HL-60/S4 treated with retinoic acid at 250 ng/mL for 4 days and 3 days (cell line): ENCODE data around the gene SYNPR.
"Not testable (repeated sequence)": the region's sequence is repeated elsewhere in the genome, so short reads cannot be mapped to it uniquely, and the experiment has no call there.

ENCODE experiments used
- in situ Hi-C: fragments of 300-500 bp; cut with MboI; formaldehyde crosslinking; loops from 2 replicates; pipeline ENCODE4 v1.7.0; 2022; ENCODE audit warnings: low sequenced_read_pairs

The SYNPR gene

GRCh38 chr3:63609408-63609807 lies 331.3 kb downstream of the SYNPR start:
- in situ Hi-C loops = no loop called here

DNA sequence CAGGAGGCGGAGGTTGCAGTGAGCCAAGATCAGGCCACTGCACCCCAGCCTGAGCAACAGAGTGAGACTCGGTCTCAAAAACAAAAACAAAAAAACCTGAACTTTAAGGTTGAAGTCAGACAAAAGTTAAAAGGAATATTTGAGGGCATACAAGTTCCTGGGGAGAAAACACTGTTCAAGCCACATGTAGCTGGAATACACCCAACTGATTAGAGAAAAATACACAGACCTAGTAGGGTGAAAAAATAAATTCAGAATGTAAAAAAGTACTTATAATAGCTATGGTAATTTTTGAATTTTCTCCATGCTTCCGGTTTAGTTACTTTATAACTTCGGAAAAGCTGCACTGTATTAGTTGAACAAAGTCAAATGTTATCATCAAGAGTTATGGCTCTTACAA lies 331.7 kb downstream of the SYNPR start:
- in situ Hi-C loops = no loop called here

DNA sequence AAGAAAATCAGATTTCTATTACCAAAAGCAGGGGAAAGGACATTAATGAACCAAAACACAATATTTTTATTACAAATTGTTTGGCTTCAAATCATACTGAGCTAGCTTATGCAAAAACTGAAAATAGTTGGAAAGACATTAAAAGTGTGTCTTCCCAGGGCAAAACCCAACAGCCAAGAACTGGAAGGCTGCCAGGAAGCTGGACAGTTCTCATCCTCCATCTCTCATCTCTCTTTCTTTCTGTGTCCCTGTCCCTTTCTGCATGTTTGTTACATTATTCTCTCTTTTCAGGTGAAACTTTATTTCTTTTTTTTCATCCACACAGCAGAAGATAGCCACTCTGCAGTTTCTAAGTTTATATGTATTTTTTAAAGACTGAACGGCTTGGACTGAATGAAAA lies 333.3 kb downstream of the SYNPR start:
- in situ Hi-C loops = no loop called here

- in situ Hi-C loops = no loop called here
Measured at GRCh38 chr3:63613561-63613960, 335.5 kb downstream of the SYNPR start.

GRCh38 chr3:63617391-63617790 lies 339.3 kb downstream of the SYNPR start:
- in situ Hi-C loops = no loop called here

DNA sequence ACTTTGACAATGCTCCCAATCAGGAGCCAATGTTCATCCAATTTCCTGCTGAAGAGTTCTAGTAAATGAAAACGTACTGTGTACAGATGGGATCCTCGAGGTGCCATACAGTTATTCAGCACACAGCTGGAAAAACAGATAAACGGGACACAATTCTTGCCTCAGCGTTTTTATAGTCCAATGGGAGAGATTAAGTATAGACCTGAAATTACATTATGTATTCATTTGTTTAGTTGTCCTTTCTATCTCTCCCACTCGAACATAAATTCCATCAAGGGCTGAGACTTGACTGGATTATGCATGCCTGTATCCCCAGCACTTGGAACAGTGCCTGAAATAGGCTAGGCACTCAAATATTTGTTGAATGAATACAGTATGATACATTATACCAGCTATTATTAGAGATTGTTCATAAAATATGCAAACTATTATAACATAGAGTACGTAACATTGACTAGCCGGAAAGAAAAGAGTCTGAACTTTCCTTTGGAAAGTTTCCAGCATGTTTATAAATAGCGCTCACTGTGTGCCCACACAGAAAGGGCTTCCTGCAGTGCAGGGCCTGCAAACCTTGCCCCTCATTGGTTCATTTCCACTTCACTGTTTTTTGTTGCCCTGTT lies 346.9 kb downstream of the SYNPR start:
- in situ Hi-C loops = no loop called here

GRCh38 chr3:63631670-63632069 lies 353.6 kb downstream of the SYNPR start:
- in situ Hi-C loops = no loop called here

DNA sequence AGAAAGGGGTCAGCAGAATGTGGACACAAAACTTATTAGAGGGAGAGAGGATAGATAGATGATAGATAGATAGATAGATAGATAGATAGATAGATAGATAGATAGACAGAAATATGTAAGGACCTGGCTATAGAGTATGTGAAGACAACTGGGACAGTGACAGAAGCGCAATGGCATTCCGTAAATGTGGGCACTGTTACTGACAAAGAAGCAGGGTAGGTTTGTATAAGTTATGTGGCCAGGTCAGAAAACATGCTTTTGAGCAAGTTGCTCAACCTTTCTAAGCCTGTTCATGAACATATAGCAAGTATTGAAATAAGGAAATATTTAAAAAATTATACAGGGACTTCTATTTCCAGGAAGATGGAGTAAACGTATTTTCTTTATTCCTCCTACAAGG lies 357.1 kb downstream of the SYNPR start:
- in situ Hi-C loops = no loop called here

DNA sequence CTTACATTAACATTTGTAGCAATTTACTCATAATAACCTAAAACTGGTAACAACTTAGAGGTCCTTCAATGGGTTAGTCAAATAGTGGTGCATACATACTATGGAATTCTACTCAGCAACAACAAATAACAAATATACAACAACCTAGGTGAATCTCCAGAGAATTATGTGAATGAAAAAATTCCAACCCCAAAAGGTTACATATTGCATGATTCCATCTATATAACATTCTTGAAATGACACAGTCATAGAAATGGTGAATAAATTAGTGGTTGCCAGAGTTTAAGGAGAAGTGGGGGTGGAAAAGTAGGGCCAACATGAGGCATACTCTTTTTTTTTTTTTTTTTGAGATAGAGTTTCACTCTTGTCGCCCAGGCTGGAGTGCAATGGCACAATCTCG lies 361.7 kb downstream of the SYNPR start:
- in situ Hi-C loops = no loop called here

DNA sequence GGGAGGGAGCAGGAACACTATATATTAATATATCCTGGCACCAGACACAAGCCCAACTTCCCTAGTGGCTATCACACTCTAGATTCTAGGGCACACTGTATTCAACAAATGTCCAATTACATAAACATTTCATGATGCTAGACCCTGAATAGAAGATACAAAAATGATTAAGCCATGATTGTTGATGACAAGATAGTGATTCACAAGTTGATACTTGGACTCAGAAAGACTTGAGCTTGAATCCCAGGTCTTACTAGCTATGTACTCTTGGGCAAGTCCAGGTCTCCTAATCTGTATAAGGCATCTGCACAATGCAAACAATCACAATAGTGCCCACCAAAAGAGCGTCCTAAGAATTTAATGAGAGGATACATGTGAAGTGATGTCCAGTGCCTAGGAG lies 364.4 kb downstream of the SYNPR start:
- in situ Hi-C loops = no loop called here

GRCh38 chr3:63644212-63644797 lies 366.2 kb downstream of the SYNPR start:
- in situ Hi-C loops = no loop called here

- in situ Hi-C loops = not testable (repeated sequence)
Measured at GRCh38 chr3:63644928-63645781, 367.0 kb downstream of the SYNPR start.

DNA sequence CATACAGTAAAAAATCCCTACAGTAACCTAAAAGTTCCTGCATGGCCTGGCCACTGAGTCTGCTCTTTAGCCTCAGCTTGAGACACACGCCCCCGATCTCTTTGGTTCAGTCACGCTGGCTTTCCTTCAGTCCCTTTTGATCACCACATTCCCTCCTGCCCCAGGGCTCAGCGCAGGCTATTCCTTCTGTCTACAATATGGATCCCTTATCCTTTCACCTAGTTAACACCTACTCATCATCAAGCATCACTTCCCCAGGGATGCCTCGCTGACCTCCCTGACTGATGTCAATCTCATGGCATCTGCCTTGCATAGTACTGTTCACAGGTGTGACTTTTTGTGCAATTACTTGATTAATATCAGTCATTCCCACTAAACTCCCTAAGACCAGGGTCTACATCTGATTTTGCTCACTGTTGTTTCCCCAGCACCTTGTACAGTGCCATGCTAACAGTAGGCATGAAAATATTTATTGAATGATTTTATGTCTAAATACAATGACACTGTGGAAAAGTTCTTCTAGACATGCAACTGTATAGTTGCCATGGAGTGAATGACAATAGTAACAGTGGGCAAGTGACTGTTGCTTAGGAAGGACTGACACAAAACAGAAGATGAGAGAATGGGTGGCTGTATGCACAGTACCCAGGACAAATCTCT lies 374.1 kb downstream of the SYNPR start, which contains the start of gene SNTN:
SNTN (plus strand) TSS at position 610 of the 660 bp plus-strand sequence; CDS start at position 623, 13 bp downstream.
- in situ Hi-C loops = no loop called here

DNA sequence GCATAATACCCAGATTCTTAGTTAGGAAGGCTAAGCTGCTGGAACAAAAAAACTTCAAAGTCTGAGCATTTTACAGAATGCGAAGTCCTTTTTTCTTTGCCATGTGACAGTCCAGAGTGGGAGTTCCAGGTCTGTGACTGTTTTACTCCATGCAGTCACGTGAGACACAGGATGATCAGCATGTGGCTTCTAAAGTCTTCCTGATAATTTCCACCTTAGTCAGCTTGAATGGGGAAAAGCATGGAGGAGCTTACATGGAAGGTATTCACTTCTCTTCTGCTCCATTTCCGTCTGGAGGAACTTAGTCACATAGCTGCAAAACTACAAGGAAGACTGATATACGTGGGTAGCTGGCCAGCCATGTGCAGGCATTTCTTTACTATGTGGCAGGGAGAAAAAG lies 376.1 kb downstream of the SYNPR start:
- in situ Hi-C loops = no loop called here

GRCh38 chr3:63654931-63655330 lies 376.8 kb downstream of the SYNPR start:
- in situ Hi-C loops = no loop called here

DNA sequence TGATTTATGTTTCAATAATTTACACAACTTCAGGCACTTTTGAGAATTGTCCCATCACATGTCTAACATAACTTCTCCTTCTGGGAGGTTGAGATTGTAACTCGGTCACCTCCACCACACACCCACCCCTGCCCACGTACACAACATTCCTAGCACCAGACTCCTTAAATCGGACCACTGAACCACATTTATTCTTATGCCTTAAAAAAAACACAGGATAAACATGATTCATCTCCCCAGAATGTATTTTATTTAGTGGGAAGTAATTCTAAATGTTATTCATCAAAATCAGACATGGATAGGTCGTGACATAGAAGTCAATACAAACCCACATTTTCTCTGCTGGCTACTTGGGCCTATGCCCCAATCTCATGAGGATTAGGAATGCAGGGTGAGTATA lies 377.4 kb downstream of the SYNPR start:
- in situ Hi-C loops = no loop called here

DNA sequence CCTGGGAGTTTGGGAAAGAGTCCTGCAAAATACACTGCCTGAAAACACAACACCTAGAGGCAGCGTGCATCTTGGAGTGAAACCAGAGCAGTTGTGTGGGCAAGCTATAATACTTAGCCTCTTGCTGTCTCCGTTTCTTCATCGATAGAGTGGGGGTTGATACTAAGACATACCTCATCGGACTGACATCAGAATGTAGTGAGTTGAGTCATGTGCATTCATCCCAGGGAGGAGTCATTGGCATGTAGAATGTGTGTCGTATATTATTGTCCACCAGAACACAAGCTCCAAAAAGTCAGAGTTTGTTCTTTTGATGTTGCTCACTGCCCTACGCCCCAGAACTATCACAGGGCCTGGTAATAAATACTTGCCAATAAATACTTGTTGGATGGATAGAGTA lies 378.7 kb downstream of the SYNPR start:
- in situ Hi-C loops = no loop called here

GRCh38 chr3:63661242-63661641 lies 383.1 kb downstream of the SYNPR start:
- in situ Hi-C loops = no loop called here

DNA sequence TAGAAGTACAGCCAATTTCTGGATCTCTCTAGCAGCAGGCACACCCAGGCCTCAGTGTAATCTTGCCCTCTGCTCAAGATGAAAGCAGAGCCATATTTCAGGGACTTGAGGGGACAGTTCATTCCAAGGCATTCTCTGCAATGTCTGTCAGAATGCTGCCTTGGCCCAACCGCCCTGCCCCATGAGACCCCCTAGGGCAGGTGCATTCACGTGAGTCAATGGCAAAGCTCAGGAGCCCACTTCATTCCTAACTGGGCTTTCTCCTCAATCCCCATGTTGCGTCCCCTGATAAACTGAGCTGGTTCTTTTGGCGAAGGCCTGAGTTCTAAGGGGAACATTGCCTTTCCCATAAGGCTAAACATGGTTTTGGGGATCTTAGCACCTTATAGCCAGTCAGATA lies 383.9 kb downstream of the SYNPR start:
- in situ Hi-C loops = no loop called here

GRCh38 chr3:63662500-63662899 lies 384.4 kb downstream of the SYNPR start:
- in situ Hi-C loops = no loop called here
